Gastroesophageal sphincter (tissue), 3 donors: ENCODE data around the gene LARP1.

Experiments used
- EP300 ChIP-seq: sonication (generic); formaldehyde crosslinking; IDR thresholded peaks from one replicate; pipeline ENCODE4 v1.6.1; 2017; ENCODE audit warnings: antibody characterized with exemption, mild to moderate bottlenecking
- POLR2A ChIP-seq, 2 donors: fragments of 450-650 bp; IDR thresholded peaks; one replicate each; pipeline ENCODE4 v1.6.1; 2017; ENCODE audit warnings: antibody characterized with exemption in 2 of 2, mild to moderate bottlenecking in 2 of 2, moderate library complexity in 1 of 2
- POLR2AphosphoS5 ChIP-seq: sonication (generic); formaldehyde crosslinking; IDR thresholded peaks from one replicate; pipeline ENCODE4 v1.6.1; 2017; ENCODE audit warnings: antibody characterized with exemption
- TF ChIP-seq, protein P1 (sequence below), 4 experiments: fragments of 200-600 bp in 2 of 4; fragments of 450-650 bp in 2 of 4; sonication (generic) in 1 of 4; IDR thresholded peaks; one replicate each; pipeline ENCODE4 v1.5.1; 2017 to 2019; ENCODE audit warnings: antibody characterized with exemption in 4 of 4, mild to moderate bottlenecking in 2 of 4, moderate library complexity in 2 of 4

DNA sequence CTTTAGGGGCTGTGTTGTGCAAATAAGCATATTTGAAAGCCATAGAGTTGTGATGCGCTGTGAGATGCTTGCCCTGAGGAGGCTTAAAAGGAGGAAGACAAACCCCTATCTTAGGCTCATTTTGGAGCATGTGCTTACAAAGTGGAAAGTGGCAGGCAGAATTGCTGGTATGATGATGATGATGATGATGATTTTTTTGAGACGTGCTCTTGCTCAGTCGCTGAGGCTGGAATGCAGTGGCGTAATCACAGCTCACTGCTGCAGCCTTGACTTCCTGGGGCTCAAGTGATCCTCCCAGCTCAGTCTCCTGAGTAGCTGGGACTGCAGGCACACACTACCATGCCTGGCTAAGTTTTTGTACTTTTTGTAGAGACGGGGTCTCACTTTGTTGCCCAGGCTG, 104.9 kb downstream of the LARP1 start:
- TF ChIP-seq, protein P1, sequence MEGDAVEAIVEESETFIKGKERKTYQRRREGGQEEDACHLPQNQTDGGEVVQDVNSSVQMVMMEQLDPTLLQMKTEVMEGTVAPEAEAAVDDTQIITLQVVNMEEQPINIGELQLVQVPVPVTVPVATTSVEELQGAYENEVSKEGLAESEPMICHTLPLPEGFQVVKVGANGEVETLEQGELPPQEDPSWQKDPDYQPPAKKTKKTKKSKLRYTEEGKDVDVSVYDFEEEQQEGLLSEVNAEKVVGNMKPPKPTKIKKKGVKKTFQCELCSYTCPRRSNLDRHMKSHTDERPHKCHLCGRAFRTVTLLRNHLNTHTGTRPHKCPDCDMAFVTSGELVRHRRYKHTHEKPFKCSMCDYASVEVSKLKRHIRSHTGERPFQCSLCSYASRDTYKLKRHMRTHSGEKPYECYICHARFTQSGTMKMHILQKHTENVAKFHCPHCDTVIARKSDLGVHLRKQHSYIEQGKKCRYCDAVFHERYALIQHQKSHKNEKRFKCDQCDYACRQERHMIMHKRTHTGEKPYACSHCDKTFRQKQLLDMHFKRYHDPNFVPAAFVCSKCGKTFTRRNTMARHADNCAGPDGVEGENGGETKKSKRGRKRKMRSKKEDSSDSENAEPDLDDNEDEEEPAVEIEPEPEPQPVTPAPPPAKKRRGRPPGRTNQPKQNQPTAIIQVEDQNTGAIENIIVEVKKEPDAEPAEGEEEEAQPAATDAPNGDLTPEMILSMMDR (IDR thresholded peaks at IDR 0.05): no peak
- TF ChIP-seq POLR2A (IDR thresholded peaks at IDR 0.05): no peak
- no peak for TF ChIP-seq EP300
- peak; percentile 46 for TF ChIP-seq POLR2AphosphoS5
